Activated T-cell treated with anti-CD3 and anti-CD28 coated beads, Interleukin-2, amount 50 U/mL, for 24 hours (primary cell): ENCODE measurements around the gene BARHL1.

Experiments used
- DNase-seq: peaks from one replicate; pipeline ENCODE4 v3.0.0-alpha.2; 2020
- H3K27ac Mint-ChIP-seq: 2 replicates; pipeline ENCODE4 v1.8.0; 2020; ENCODE audit warnings: mild to moderate bottlenecking, mixed read lengths
- H3K27me3 Mint-ChIP-seq: 2 replicates; pipeline ENCODE4 v1.8.0; 2020; ENCODE audit warnings: mixed read lengths
- H3K36me3 Mint-ChIP-seq: 2 replicates; pipeline ENCODE4 v1.8.0; 2020; ENCODE audit warnings: low read depth, mixed read lengths
- H3K4me1 Mint-ChIP-seq: 2 replicates; pipeline ENCODE4 v1.8.0; 2020; ENCODE audit warnings: low read depth, mixed read lengths
- H3K4me3 Mint-ChIP-seq: 2 replicates; pipeline ENCODE4 v1.8.0; 2020; ENCODE audit warnings: mild to moderate bottlenecking, moderate library complexity, mixed read lengths
- H3K9me3 Mint-ChIP-seq: 2 replicates; pipeline ENCODE4 v1.8.0; 2020; ENCODE audit warnings: mixed read lengths

The BARHL1 gene

DNA sequence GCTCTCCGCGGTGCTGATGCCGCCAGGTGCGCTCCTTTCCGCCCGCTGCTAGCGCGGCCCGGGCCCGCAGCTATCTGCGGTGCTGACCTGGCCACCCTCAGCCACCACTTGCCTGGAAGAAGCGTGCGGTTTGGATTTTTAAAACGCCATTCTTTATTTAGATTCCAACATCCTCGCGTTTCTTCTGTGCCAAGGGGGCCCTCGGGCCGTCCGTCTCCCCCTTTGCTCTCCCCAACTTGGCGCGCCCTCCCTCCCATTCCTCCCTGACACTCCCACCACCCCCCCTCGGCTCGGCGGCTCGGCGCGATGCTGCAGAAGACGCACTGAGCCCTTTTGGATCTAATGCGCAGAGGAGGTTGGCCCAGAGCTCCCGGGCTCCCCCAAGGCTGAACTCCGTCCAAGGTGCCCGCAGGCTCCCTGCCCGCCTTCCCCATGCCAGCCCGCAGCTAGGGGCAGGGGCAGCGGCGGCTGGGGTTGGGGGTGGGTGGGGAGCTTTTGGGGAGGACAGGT, at the start of gene BARHL1:
Gene BARHL1, plus strand, starts transcription at position 331 of the 510 bp plus-strand sequence. CDS start 192 bp downstream, outside the sequence.
- Mint-ChIP-seq H3K27ac (peak within 1 kb of the TSS; percentile 80), H3K9me3 (no peaks in the 10 kb centered on the region), H3K4me1 (peaks cover 7% of the 10 kb centered on the region), H3K36me3 (no peaks in the 10 kb centered on the region), H3K4me3 (peak within 1 kb of the TSS; percentile 72), H3K27me3 (peaks cover 89% of the 10 kb centered on the region)
- no peak for DNase-seq

DNA sequence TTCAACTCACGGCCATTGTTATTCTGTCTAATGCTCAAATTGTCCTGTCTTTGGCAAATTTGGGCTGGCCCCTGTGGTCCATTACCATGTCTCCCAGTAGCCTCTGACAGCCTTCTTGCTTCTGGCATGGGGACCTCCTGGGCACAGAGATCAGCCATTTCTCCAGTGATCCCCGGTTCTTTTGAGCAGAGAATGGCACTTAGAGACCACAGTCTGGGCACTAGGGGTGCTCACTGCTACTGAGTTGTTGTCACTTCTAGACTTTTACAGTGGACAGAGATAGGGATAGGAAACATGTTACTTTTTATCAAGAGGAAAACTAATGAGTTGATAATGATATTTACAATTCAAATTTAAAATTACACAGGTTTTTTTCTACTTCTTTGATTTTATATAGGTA, 47.6 kb upstream of the BARHL1 start:
- H3K4me1 Mint-ChIP-seq, result no peaks in the 10 kb centered on the region
- H3K27ac Mint-ChIP-seq, result no peak overlapping the region
- peaks cover 2% of the 10 kb centered on the region for H3K9me3 Mint-ChIP-seq
- H3K36me3 Mint-ChIP-seq, result no peaks in the 10 kb centered on the region
- no peak overlapping the region for H3K4me3 Mint-ChIP-seq
- peaks cover 25% of the 10 kb centered on the region for H3K27me3 Mint-ChIP-seq
- no peak for DNase-seq

GRCh38 chr9:132536124-132536523, 46.3 kb upstream of the BARHL1 start:
- peaks cover 17% of the 10 kb centered on the region for H3K27me3 Mint-ChIP-seq
- H3K4me3 Mint-ChIP-seq, result no peak overlapping the region
- no peaks in the 10 kb centered on the region for H3K36me3 Mint-ChIP-seq
- H3K27ac Mint-ChIP-seq, result no peak overlapping the region
- peaks cover 2% of the 10 kb centered on the region for H3K9me3 Mint-ChIP-seq
- H3K4me1 Mint-ChIP-seq, result no peaks in the 10 kb centered on the region
- no peak for DNase-seq

DNA sequence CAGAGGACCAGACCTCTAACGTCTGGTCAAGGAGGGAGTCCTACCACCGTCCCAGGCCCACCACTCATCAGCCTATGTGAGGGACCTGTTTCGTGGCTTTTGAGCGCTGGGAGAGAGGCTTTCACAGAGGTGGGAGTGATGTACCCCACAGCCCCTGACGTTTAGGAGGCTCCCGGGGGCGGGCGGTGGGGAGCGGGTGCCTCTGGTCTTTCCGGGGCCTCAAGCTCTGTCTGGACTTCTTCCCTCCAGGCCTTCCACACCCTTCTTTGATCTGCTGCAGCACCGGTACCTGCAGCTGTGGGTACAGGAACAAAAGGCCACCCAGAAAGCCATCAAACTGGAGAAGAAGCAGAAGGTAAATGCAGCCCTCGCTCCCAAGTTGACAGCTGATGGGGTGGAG, 45.1 kb upstream of the BARHL1 start:
- H3K9me3 Mint-ChIP-seq, result peaks cover 2% of the 10 kb centered on the region
- H3K27ac Mint-ChIP-seq, result no peak overlapping the region
- H3K36me3 Mint-ChIP-seq, result no peaks in the 10 kb centered on the region
- H3K4me1 Mint-ChIP-seq, result no peaks in the 10 kb centered on the region
- no peak overlapping the region for H3K4me3 Mint-ChIP-seq
- H3K27me3 Mint-ChIP-seq, result peaks cover 6% of the 10 kb centered on the region
- no peak for DNase-seq

GRCh38 chr9:132538071-132538470, 44.3 kb upstream of the BARHL1 start:
- Mint-ChIP-seq H3K4me3 (no peak overlapping the region), H3K27ac (no peak overlapping the region), H3K9me3 (peaks cover 2% of the 10 kb centered on the region), H3K36me3 (no peaks in the 10 kb centered on the region), H3K27me3 (peaks cover 2% of the 10 kb centered on the region), H3K4me1 (no peaks in the 10 kb centered on the region)
- no peak for DNase-seq

GRCh38 chr9:132539096-132539495, 43.3 kb upstream of the BARHL1 start:
- Mint-ChIP-seq H3K9me3 (peaks cover 2% of the 10 kb centered on the region), H3K27ac (no peak overlapping the region), H3K27me3 (peaks cover 2% of the 10 kb centered on the region), H3K4me1 (no peaks in the 10 kb centered on the region), H3K4me3 (no peak overlapping the region), H3K36me3 (no peaks in the 10 kb centered on the region)
- DNase-seq, result no peak

DNA sequence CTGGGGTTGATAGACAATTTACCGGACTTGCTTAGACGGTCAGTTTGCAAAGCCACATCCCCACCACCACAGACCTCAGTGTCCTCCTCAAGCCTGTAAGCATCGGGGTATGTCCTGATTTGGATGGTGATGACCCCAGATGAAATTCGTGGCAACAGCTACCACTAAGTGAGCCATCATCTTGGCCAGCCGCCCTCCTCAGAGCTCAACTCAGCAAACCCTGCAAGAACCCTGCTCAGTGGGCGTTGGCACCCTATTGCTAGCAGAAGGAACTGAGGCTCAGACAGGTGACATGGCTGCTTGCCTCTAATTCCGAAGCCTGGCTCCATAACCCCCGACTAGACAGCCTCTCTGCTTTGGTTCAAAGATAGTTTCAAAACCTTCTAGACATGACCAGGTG, 41.4 kb upstream of the BARHL1 start:
- Mint-ChIP-seq H3K27me3 (peaks cover 14% of the 10 kb centered on the region), H3K36me3 (no peaks in the 10 kb centered on the region), H3K4me3 (no peak overlapping the region), H3K9me3 (no peaks in the 10 kb centered on the region), H3K4me1 (no peaks in the 10 kb centered on the region), H3K27ac (no peak overlapping the region)
- no peak for DNase-seq

- Mint-ChIP-seq H3K4me1 (no peaks in the 10 kb centered on the region), H3K27me3 (peaks cover 24% of the 10 kb centered on the region), H3K9me3 (no peaks in the 10 kb centered on the region), H3K36me3 (no peaks in the 10 kb centered on the region), H3K4me3 (no peak overlapping the region), H3K27ac (no peak overlapping the region)
- no peak for DNase-seq
These were observed 40.3 kb upstream of the BARHL1 start for GRCh38 chr9:132541870-132542830.

- H3K27ac Mint-ChIP-seq, result no peak overlapping the region
- no peak overlapping the region for H3K4me3 Mint-ChIP-seq
- peaks cover 31% of the 10 kb centered on the region for H3K27me3 Mint-ChIP-seq
- no peaks in the 10 kb centered on the region for H3K9me3 Mint-ChIP-seq
- DNase-seq, result no peak
- no peaks in the 10 kb centered on the region for H3K4me1 Mint-ChIP-seq
- H3K36me3 Mint-ChIP-seq, result no peaks in the 10 kb centered on the region
These were observed 39.2 kb upstream of the BARHL1 start for GRCh38 chr9:132543251-132543650.

- Mint-ChIP-seq H3K27me3 (peaks cover 31% of the 10 kb centered on the region), H3K27ac (no peak overlapping the region), H3K4me3 (no peak overlapping the region), H3K36me3 (no peaks in the 10 kb centered on the region), H3K4me1 (no peaks in the 10 kb centered on the region), H3K9me3 (no peaks in the 10 kb centered on the region)
- DNase-seq, result no peak
These were observed 38.4 kb upstream of the BARHL1 start for GRCh38 chr9:132543960-132544359.

DNA sequence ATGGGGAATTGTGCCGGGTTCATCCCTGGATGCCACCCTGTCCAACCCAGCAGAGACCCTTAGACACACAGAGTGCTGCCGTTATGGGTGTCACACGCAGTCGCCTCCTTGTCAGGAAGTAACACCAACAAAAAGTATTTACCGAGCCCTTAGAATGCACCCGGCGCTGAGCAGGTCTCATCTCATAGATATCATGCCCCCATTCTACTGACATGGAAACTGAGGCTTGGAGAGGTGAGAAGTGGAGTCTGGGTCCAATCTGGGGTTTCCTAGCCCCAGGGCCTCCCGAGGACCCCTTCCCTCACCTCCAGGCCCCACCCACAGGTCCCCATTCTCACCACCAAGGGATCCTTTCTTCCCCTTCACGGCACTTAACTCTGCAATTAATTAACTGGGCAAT, 36.8 kb upstream of the BARHL1 start:
- no peak for DNase-seq
- H3K4me1 Mint-ChIP-seq, result no peaks in the 10 kb centered on the region

DNA sequence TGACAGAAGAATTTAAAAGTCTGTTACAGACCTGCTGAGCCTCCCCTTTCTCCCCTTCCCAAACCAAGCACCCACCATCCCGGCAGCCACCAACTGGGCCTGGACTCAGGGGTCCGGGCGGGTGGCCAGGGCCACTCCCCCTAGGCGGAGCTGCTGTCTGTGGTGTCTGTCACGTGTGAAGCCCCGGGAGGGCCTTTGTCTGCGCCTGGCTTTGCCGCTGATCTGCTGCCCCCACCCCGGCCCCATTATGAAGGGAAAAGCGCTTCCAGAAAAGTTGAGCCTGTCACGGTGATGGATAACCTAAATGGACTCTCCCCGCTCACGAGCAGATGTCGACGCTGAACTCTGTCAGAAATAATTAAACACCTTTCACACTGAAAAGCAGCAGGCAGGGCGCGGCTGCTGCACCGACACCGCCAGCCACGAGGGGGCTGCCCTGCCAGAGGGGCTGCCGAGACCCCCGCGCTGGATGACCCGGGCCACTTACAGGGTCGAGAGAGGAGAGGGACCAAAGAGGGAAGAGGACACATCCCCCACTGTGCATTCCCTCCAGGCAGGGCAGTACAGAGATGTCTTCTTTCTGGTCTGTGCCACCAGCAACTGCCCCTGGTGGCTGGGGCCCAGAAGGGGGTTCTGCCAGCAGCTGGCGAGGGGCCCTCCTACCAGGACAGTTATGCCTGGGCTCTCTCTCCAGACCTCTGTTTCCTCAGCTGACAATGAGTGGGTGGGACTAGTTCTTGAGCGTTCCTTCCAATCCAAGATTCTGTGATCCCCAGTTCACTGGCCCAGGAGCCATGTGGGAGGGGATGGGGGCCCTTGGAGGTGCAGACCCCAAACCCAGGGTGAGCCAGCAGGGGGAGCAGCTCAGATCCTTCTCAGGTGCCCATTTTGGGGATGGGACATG, 36.0 kb upstream of the BARHL1 start:
- no peak overlapping the region for H3K4me3 Mint-ChIP-seq
- no peaks in the 10 kb centered on the region for H3K4me1 Mint-ChIP-seq
- no peaks in the 10 kb centered on the region for H3K36me3 Mint-ChIP-seq

More for the DNA sequence above, 36.8 kb upstream of the BARHL1 start:
- Mint-ChIP-seq H3K9me3 (no peaks in the 10 kb centered on the region), H3K4me3 (no peak overlapping the region), H3K27ac (no peak overlapping the region), H3K27me3 (peaks cover 31% of the 10 kb centered on the region), H3K36me3 (no peaks in the 10 kb centered on the region)

GRCh38 chr9:132547052-132547431, 35.4 kb upstream of the BARHL1 start:
- no peak overlapping the region for H3K27ac Mint-ChIP-seq
- DNase-seq, result no peak
- peaks cover 31% of the 10 kb centered on the region for H3K27me3 Mint-ChIP-seq
- H3K4me1 Mint-ChIP-seq, result no peaks in the 10 kb centered on the region
- no peaks in the 10 kb centered on the region for H3K36me3 Mint-ChIP-seq
- H3K9me3 Mint-ChIP-seq, result no peaks in the 10 kb centered on the region
- no peak overlapping the region for H3K4me3 Mint-ChIP-seq

More for the DNA sequence above, 36.0 kb upstream of the BARHL1 start:
- Mint-ChIP-seq H3K27me3 (peaks cover 31% of the 10 kb centered on the region), H3K9me3 (no peaks in the 10 kb centered on the region), H3K27ac (no peak overlapping the region)
- no peak for DNase-seq

GRCh38 chr9:132547436-132547835, 35.0 kb upstream of the BARHL1 start:
- H3K9me3 Mint-ChIP-seq, result no peaks in the 10 kb centered on the region
- H3K4me3 Mint-ChIP-seq, result no peak overlapping the region
- no peak for DNase-seq
- no peaks in the 10 kb centered on the region for H3K4me1 Mint-ChIP-seq
- peaks cover 31% of the 10 kb centered on the region for H3K27me3 Mint-ChIP-seq
- H3K27ac Mint-ChIP-seq, result no peak overlapping the region
- H3K36me3 Mint-ChIP-seq, result no peaks in the 10 kb centered on the region
